HepG2 (cell line): ENCODE data around the gene CABLES2. TPM values are rescaled to one million over a fixed set of nuclear protein-coding genes. Genes with fewer than 3 reads are reported as not detected.
A peak's percentile ranks its signal among the peaks of the same experiment; 100 is the strongest.

Experiments
- AGO1 ChIP-seq: fragments of 200-400 bp; formaldehyde crosslinking; IDR thresholded peaks from 2 replicates; pipeline ENCODE4 v1.6.1; 2017; ENCODE audit warnings: mild to moderate bottlenecking, low read depth, low read length, moderate library complexity; ENCODE audit not compliant: poor library complexity, severe bottlenecking
- AKAP8 ChIP-seq: sonication (generic); formaldehyde crosslinking; IDR thresholded peaks from 2 replicates; pipeline ENCODE4 v1.5.1; 2020; ENCODE audit warnings: mild to moderate bottlenecking, missing genetic modification reagents
- ARID2 ChIP-seq: sonication (generic); formaldehyde crosslinking; IDR thresholded peaks from 2 replicates; pipeline ENCODE4 v1.8.1; 2022; ENCODE audit warnings: mild to moderate bottlenecking, missing genetic modification reagents, borderline replicate concordance
- ERF ChIP-seq: IDR thresholded peaks from 2 replicates; pipeline ENCODE4 v1.6.1; 2018; ENCODE audit warnings: missing biosample characterization, missing genetic modification reagents
- FOXM1 ChIP-seq: sonication (generic); formaldehyde crosslinking; IDR thresholded peaks from 2 replicates; pipeline ENCODE4 v1.5.0; 2020; ENCODE audit warnings: missing genetic modification reagents
- HMG20A ChIP-seq: IDR thresholded peaks from 2 replicates; pipeline ENCODE4 v1.6.1; 2016; ENCODE audit warnings: borderline replicate concordance
- HNRNPLL ChIP-seq: fragments of 200-400 bp; formaldehyde crosslinking; IDR thresholded peaks from 2 replicates; pipeline ENCODE4 v1.6.1; 2017; ENCODE audit warnings: mild to moderate bottlenecking, low read depth, low read length; ENCODE audit not compliant: poor library complexity, severe bottlenecking
- MED13 ChIP-seq: sonication (generic); formaldehyde crosslinking; IDR thresholded peaks from 2 replicates; pipeline ENCODE4 v1.5.0; 2020; ENCODE audit warnings: missing genetic modification reagents
- NFKB2 ChIP-seq: sonication (generic); formaldehyde crosslinking; IDR thresholded peaks from 2 replicates; pipeline ENCODE4 v1.4.0; 2020; ENCODE audit warnings: missing genetic modification reagents, borderline replicate concordance
- NRL ChIP-seq: sonication (generic); formaldehyde crosslinking; IDR thresholded peaks from 2 replicates; pipeline ENCODE4 v1.5.0; 2020; ENCODE audit warnings: missing genetic modification reagents, mild to moderate bottlenecking, moderate library complexity, borderline replicate concordance
- POLR2G ChIP-seq: fragments of 200-400 bp; formaldehyde crosslinking; IDR thresholded peaks from 2 replicates; pipeline ENCODE4 v1.6.1; 2018; ENCODE audit warnings: mild to moderate bottlenecking, low read depth, low read length, moderate library complexity
- WIZ ChIP-seq: sonication (generic); formaldehyde crosslinking; IDR thresholded peaks from 2 replicates; pipeline ENCODE4 v1.5.1; 2020; ENCODE audit warnings: mild to moderate bottlenecking, missing genetic modification reagents
- ZFP36L2 ChIP-seq: sonication (generic); formaldehyde crosslinking; IDR thresholded peaks from 2 replicates; pipeline ENCODE4 v1.4.0; 2020; ENCODE audit warnings: missing genetic modification reagents
- ZFX ChIP-seq: sonication (generic); formaldehyde crosslinking; IDR thresholded peaks from 2 replicates; pipeline ENCODE4 v1.4.0; 2020; ENCODE audit warnings: mild to moderate bottlenecking, low read depth, missing genetic modification reagents, moderate library complexity
- ZFY ChIP-seq: sonication (generic); formaldehyde crosslinking; IDR thresholded peaks from 2 replicates; pipeline ENCODE4 v1.4.0; 2020; ENCODE audit warnings: missing genetic modification reagents
- ZMYM4 ChIP-seq: sonication (generic); formaldehyde crosslinking; IDR thresholded peaks from 2 replicates; pipeline ENCODE4 v1.8.1; 2023; ENCODE audit warnings: mild to moderate bottlenecking, missing genetic modification reagents
- ZNF225 ChIP-seq: sonication (generic); formaldehyde crosslinking; IDR thresholded peaks from 2 replicates; pipeline ENCODE4 v1.4.0; 2020; ENCODE audit warnings: mild to moderate bottlenecking, missing genetic modification reagents
- ZNF678 ChIP-seq: sonication (generic); formaldehyde crosslinking; IDR thresholded peaks from 2 replicates; pipeline ENCODE4 v1.4.0; 2020; ENCODE audit warnings: mild to moderate bottlenecking, missing genetic modification reagents
- ZNF792 ChIP-seq: IDR thresholded peaks from 2 replicates; pipeline ENCODE4 v1.6.1; 2016
- ZNF83 ChIP-seq: sonication (generic); formaldehyde crosslinking; IDR thresholded peaks from 2 replicates; pipeline ENCODE4 v1.4.0; 2020; ENCODE audit warnings: missing genetic modification reagents, mild to moderate bottlenecking, borderline replicate concordance
- ZSCAN25 ChIP-seq: sonication (generic); formaldehyde crosslinking; IDR thresholded peaks from 2 replicates; pipeline ENCODE4 v1.8.0; 2022; ENCODE audit warnings: mild to moderate bottlenecking, missing genetic modification reagents
- polyA plus RNA-seq, 8 experiments: library from polyadenylated mRNA; depleted of rRNA in 3 of 8; stranded (reverse) in 7 of 8; unstranded in 1 of 8; fragments of >200 nt; fragmentation: Illumina TruSeq in 4 of 8; extraction: Trizol in 4 of 8; gene quantifications; 2 replicates each; pipeline versions ENCODE4 v1.2.1 to v1.2.3, GENCODE V29; 2011 to 2016; ENCODE audit warnings: low read depth in 4 of 8, missing spikeins in 1 of 8, mixed read lengths in 1 of 8; ENCODE audit not compliant: insufficient read depth in 1 of 8
- total RNA-seq, 5 experiments: library from RNA; depleted of rRNA; stranded (reverse); fragments of >200 nt; fragmentation: Illumina TruSeq; extraction: Trizol; gene quantifications; 2 replicates each; pipeline ENCODE4 v1.2.3, GENCODE V29; 2016; ENCODE audit warnings: low read depth in 1 of 5
- TF ChIP-seq, protein P1 (sequence below): sonication (generic); formaldehyde crosslinking; IDR thresholded peaks from 2 replicates; pipeline ENCODE4 v1.4.0; 2020; ENCODE audit warnings: missing genetic modification reagents, borderline replicate concordance
- TF ChIP-seq, protein P2 (sequence below): IDR thresholded peaks from 2 replicates; pipeline ENCODE4 v1.6.1; 2016
- TF ChIP-seq, protein P3 (sequence below): sonication (generic); formaldehyde crosslinking; IDR thresholded peaks from 2 replicates; pipeline ENCODE4 v1.4.0; 2020; ENCODE audit warnings: mild to moderate bottlenecking, missing genetic modification reagents
- TF ChIP-seq, protein P4 (sequence below): sonication (generic); formaldehyde crosslinking; IDR thresholded peaks from 2 replicates; pipeline ENCODE4 v1.4.0; 2020; ENCODE audit warnings: mild to moderate bottlenecking, missing genetic modification reagents

Gene CABLES2
- total and polyA plus RNA-seq, 2 of the 13 experiments (the other 11 are each of a cell fraction or from before 2014, with no cell fraction given), result 5.2 to 9.7 TPM

DNA sequence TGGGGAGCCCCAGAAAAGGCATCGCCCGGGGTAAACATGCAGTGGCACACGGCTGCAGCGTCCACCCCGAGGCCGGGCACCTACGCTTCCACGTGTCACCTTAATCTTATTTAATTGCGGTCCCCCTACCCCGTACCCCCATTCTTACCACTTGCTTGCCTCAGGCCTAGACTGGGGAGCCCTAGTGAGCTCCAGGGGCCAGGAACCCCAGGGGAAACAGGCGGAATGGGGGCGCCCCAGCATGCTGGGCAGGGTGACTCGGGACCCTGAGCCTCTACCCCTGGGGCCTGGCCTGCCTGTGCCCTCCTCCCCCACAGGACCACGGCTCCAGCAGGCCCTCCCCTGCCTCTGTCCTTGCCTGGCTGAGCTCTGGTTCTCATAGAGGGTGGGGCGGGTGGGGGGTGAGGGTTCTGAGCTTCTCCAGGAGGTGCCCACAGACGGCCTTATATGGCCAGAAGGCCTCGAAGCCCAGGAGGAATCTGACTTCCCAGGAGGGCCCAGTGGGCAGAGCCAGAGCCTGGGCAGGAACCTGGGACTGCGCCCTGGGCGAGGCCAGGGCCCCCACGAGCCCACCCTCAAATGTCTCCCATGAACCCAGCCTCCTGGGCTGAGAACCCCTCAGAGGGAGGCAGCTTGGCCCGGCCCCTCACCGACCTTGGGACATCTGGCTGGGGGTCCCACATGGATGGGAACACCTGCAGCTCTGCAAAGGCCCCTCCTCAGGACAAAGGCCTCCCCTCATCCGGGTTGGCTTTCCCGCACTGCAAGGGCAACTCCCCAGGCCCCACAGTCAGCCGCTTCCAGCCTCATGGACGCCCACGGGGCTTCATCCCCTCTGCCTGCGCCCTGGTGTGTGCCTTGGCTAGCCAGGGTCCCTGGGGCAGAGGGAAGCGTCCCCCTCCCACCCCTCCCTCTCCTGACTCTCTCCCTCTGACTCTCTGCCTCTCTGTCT lies 34.8 kb downstream of the CABLES2 start (continued):
- TF ChIP-seq HMG20A (CRISPR knock-in tag) (no peak), ZNF678 (CRISPR knock-in tag) (no peak), ARID2 (CRISPR knock-in tag) (no peak), AGO1 (peak; percentile 96), ZNF225 (0 out of 2 replicates have a peak, but pooled peaks have one; percentile 53), ZSCAN25 (CRISPR knock-in tag) (0 out of 2 replicates have a peak, but pooled peaks have one; percentile 9), WIZ (0 out of 2 replicates have a peak, but pooled peaks have one; percentile 0), ZFP36L2 (no peak), ZNF83 (CRISPR knock-in tag) (peak; percentile 62; the same call in 1 of the 2 replicates), ERF (CRISPR knock-in tag) (no peak), ZMYM4 (no peak), ZFX (peak; percentile 17; the same call in 1 of the 2 replicates), NRL (CRISPR knock-in tag) (0 out of 2 replicates have a peak, but pooled peaks have one; percentile 40), NFKB2 (CRISPR knock-in tag) (0 out of 2 replicates have a peak, but pooled peaks have one; percentile 26), ZFY (CRISPR knock-in tag) (0 out of 2 replicates have a peak, but pooled peaks have one; percentile 30), FOXM1 (CRISPR knock-in tag) (0 out of 2 replicates have a peak, but pooled peaks have one; percentile 6), ZNF792 (CRISPR knock-in tag) (no peak), POLR2G (peak; percentile 30; the same call in 1 of the 2 replicates), AKAP8 (peak; percentile 24; the same call in 1 of the 2 replicates), MED13 (CRISPR knock-in tag) (0 out of 2 replicates have a peak, but pooled peaks have one; percentile 13), HNRNPLL (peak; percentile 5)
- TF ChIP-seq, protein P1, sequence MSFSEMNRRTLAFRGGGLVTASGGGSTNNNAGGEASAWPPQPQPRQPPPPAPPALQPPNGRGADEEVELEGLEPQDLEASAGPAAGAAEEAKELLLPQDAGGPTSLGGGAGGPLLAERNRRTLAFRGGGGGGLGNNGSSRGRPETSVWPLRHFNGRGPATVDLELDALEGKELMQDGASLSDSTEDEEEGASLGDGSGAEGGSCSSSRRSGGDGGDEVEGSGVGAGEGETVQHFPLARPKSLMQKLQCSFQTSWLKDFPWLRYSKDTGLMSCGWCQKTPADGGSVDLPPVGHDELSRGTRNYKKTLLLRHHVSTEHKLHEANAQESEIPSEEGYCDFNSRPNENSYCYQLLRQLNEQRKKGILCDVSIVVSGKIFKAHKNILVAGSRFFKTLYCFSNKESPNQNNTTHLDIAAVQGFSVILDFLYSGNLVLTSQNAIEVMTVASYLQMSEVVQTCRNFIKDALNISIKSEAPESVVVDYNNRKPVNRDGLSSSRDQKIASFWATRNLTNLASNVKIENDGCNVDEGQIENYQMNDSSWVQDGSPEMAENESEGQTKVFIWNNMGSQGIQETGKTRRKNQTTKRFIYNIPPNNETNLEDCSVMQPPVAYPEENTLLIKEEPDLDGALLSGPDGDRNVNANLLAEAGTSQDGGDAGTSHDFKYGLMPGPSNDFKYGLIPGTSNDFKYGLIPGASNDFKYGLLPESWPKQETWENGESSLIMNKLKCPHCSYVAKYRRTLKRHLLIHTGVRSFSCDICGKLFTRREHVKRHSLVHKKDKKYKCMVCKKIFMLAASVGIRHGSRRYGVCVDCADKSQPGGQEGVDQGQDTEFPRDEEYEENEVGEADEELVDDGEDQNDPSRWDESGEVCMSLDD (CRISPR knock-in tag), result no peak
- TF ChIP-seq, protein P2, sequence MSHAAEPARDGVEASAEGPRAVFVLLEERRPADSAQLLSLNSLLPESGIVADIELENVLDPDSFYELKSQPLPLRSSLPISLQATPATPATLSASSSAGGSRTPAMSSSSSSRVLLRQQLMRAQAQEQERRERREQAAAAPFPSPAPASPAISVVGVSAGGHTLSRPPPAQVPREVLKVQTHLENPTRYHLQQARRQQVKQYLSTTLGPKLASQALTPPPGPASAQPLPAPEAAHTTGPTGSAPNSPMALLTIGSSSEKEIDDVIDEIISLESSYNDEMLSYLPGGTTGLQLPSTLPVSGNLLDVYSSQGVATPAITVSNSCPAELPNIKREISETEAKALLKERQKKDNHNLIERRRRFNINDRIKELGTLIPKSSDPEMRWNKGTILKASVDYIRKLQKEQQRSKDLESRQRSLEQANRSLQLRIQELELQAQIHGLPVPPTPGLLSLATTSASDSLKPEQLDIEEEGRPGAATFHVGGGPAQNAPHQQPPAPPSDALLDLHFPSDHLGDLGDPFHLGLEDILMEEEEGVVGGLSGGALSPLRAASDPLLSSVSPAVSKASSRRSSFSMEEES, result no peak
- TF ChIP-seq, protein P3, sequence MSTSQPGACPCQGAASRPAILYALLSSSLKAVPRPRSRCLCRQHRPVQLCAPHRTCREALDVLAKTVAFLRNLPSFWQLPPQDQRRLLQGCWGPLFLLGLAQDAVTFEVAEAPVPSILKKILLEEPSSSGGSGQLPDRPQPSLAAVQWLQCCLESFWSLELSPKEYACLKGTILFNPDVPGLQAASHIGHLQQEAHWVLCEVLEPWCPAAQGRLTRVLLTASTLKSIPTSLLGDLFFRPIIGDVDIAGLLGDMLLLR (CRISPR knock-in tag), result no peak
- TF ChIP-seq, protein P4, sequence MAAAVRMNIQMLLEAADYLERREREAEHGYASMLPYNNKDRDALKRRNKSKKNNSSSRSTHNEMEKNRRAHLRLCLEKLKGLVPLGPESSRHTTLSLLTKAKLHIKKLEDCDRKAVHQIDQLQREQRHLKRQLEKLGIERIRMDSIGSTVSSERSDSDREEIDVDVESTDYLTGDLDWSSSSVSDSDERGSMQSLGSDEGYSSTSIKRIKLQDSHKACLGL (CRISPR knock-in tag), result no peak
